K562 (cell line): ENCODE measurements around the gene CKLF. TPM values are rescaled to one million over a fixed set of nuclear protein-coding genes. Genes with fewer than 3 reads are reported as not detected.

Experiments used
- CBFA2T2 ChIP-seq: fragments of 450-650 bp; conservative IDR thresholded peaks from 2 replicates; pipeline ENCODE4 v1.6.1; 2017; ENCODE audit warnings: mild to moderate bottlenecking
- CBX2 ChIP-seq: fragments of 200-600 bp; sonication (generic); IDR thresholded peaks from one replicate; pipeline ENCODE4 v1.6.1; 2012; ENCODE audit warnings: mild to moderate bottlenecking, low read length, inconsistent platforms; ENCODE audit not compliant: insufficient read depth, poor library complexity, severe bottlenecking
- CREBBP ChIP-seq: IDR thresholded peaks from one replicate; pipeline ENCODE4 v1.6.1; 2012; ENCODE audit warnings: low read depth, mild to moderate bottlenecking, control low read depth, inconsistent platforms, low read length
- IFI16 ChIP-seq: fragments of 250-450 bp; sonication (Bioruptor Pico); IDR thresholded peaks from 2 replicates; pipeline ENCODE4 v2.1.2; 2022; ENCODE audit warnings: mild to moderate bottlenecking, inconsistent platforms
- NBN ChIP-seq: fragments of 450-650 bp; IDR thresholded peaks from 2 replicates; pipeline ENCODE4 v1.6.1; 2016; ENCODE audit warnings: low read depth, mild to moderate bottlenecking
- NFIX ChIP-seq: fragments of 250-450 bp; sonication (Bioruptor Pico); IDR thresholded peaks from 2 replicates; pipeline ENCODE4 v1.4.0; 2020; ENCODE audit warnings: low read depth, mild to moderate bottlenecking, moderate library complexity
- NFRKB ChIP-seq: fragments of 450-650 bp; IDR thresholded peaks from 2 replicates; pipeline ENCODE4 v1.6.1; 2016; ENCODE audit warnings: low read depth
- POLR2H ChIP-seq: IDR thresholded peaks from 2 replicates; pipeline ENCODE4 v1.6.1; 2016; ENCODE audit warnings: missing genetic modification characterization, low read depth, mild to moderate bottlenecking, control low read depth, missing compliant biosample characterization, moderate library complexity
- RAD21 ChIP-seq, 2 experiments: fragments of 250-450 bp in 1 of 2; fragments of 450-650 bp in 1 of 2; sonication (Bioruptor Pico) in 1 of 2; formaldehyde crosslinking in 1 of 2; IDR thresholded peaks in 1 of 2; conservative IDR thresholded peaks in 1 of 2; 2 replicates each; pipeline versions ENCODE4 v1.4.0 to v1.8.0; 2020 to 2022; ENCODE audit warnings: mild to moderate bottlenecking in 2 of 2, moderate library complexity in 1 of 2
- RHOXF2B ChIP-seq: fragments of 250-450 bp; sonication (Bioruptor Pico); conservative IDR thresholded peaks from 2 replicates; pipeline ENCODE4 v1.5.1; 2021
- SAP30 ChIP-seq: fragments of 200-600 bp; sonication (generic); IDR thresholded peaks from 2 replicates; pipeline ENCODE4 v1.6.1; 2012; ENCODE audit warnings: borderline replicate concordance, low read depth, mild to moderate bottlenecking, moderate library complexity, low read length, control low read depth, inconsistent platforms; ENCODE audit not compliant: insufficient read depth, poor library complexity, severe bottlenecking
- TAF15 ChIP-seq: fragments of 200-400 bp; formaldehyde crosslinking; IDR thresholded peaks from 2 replicates; pipeline ENCODE4 v1.6.1; 2017; ENCODE audit warnings: mild to moderate bottlenecking, low read depth, low read length, moderate library complexity
- TARDBP ChIP-seq: fragments of 450-650 bp; IDR thresholded peaks from 2 replicates; pipeline ENCODE4 v1.6.1; 2016
- ZFX ChIP-seq: sonication (generic); formaldehyde crosslinking; IDR thresholded peaks from 2 replicates; pipeline ENCODE4 v1.8.0; 2022; ENCODE audit warnings: mild to moderate bottlenecking, missing genetic modification reagents, moderate library complexity
- ZNF217 ChIP-seq: sonication (generic); formaldehyde crosslinking; IDR thresholded peaks from 2 replicates; pipeline ENCODE4 v1.8.0; 2022; ENCODE audit warnings: mild to moderate bottlenecking, missing genetic modification reagents
- ZNF23 ChIP-seq: fragments of 250-450 bp; sonication (Bioruptor Pico); IDR thresholded peaks from 2 replicates; pipeline ENCODE4 v1.4.0; 2020; ENCODE audit warnings: mild to moderate bottlenecking
- ZNF3 ChIP-seq: fragments of 250-450 bp; sonication (Bioruptor Pico); IDR thresholded peaks from 2 replicates; pipeline ENCODE4 v1.5.0; 2021; ENCODE audit warnings: mild to moderate bottlenecking, moderate library complexity
- ZNF584 ChIP-seq: fragments of 200-800 bp; sonication (Bioruptor generic); IDR thresholded peaks from 2 replicates; pipeline ENCODE4 v1.6.1; 2016; ENCODE audit warnings: low read depth, mild to moderate bottlenecking, missing genetic modification characterization, missing compliant biosample characterization
- polyA plus RNA-seq, 8 experiments: library from polyadenylated mRNA; depleted of rRNA in 4 of 8; stranded (reverse) in 5 of 8; unstranded in 3 of 8; fragments of >200 nt; fragmentation: Nextera tagmentation in 2 of 8; fragmentation: Illumina TruSeq in 1 of 8; extraction: Ambion mirVana in 2 of 8; extraction: Trizol in 1 of 8; gene quantifications; 2 replicates each; pipeline versions ENCODE4 v1.2.1 to v1.2.3, GENCODE V29; 2011 to 2014; ENCODE audit warnings: inconsistent platforms in 1 of 8, missing spikeins in 1 of 8
- total RNA-seq, 7 experiments: library from RNA; depleted of rRNA in 6 of 7; stranded (reverse); fragments of >200 nt in 6 of 7; fragmentation: Illumina TruSeq in 2 of 7; extraction: Trizol in 2 of 7; gene quantifications; 2 replicates each; pipeline versions ENCODE4 v1.2.1 to v1.2.3, GENCODE V29; 2011 to 2021; ENCODE audit warnings: low replicate concordance in 1 of 7
- TF ChIP-seq, protein P1 (sequence below): fragments of 250-450 bp; sonication (Bioruptor Pico); IDR thresholded peaks from 2 replicates; pipeline ENCODE4 v1.5.0; 2022; ENCODE audit warnings: mild to moderate bottlenecking
- TF ChIP-seq, protein P2 (sequence below): sonication (generic); formaldehyde crosslinking; IDR thresholded peaks from 2 replicates; pipeline ENCODE4 v1.8.1; 2023; ENCODE audit warnings: mild to moderate bottlenecking, missing genetic modification reagents, moderate library complexity
- TF ChIP-seq, protein P3 (sequence below): fragments of 450-650 bp; formaldehyde crosslinking; IDR thresholded peaks from 2 replicates; pipeline ENCODE4 v1.4.0; 2020; ENCODE audit warnings: mild to moderate bottlenecking, moderate library complexity
- TF ChIP-seq, protein P4 (sequence below): fragments of 250-450 bp; sonication (Bioruptor Pico); IDR thresholded peaks from 2 replicates; pipeline ENCODE4 v1.5.1; 2021; ENCODE audit warnings: mild to moderate bottlenecking

Gene CKLF
- total and polyA plus RNA-seq, 9 of the 15 experiments (the other 6 are each of a cell fraction or from before 2014, with no cell fraction given) = 84.8 to 322 (median 118) TPM

DNA sequence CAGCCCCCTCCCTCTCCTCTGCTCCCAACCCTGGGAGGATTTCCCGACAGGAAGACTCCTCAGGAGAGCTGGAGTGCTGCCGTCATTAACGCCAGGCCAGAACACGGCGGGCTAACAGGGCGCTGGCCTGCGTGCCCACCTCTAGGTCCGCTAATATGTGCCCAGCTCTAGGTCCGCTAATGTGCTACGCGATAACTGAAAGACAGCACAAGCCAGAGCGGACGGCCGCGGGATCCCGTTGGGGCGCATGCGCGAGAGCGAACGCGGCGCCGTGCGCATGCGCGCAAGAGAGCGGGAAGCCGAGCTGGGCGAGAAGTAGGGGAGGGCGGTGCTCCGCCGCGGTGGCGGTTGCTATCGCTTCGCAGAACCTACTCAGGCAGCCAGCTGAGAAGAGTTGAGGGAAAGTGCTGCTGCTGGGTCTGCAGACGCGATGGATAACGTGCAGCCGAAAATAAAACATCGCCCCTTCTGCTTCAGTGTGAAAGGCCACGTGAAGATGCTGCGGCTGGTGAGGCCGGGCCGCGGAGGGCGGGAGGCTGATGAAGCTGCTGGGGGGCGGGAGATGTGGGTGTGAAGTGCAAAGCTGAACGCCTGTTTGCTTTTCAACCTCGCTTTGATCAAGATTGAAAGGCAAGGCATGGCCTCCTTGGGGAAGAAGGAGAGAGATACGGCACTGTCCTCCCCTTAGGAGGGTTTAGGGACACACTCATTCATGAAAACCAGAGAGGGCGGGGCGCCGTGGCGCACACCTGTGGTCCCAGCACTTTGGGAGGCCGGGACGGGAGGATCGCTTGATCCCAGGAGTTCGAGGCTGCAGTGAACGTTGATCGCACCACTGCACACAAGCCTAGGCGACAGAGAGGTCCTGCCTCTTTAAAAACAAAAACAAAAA lies at the start of gene CKLF (continued):
- TF ChIP-seq, protein P1, sequence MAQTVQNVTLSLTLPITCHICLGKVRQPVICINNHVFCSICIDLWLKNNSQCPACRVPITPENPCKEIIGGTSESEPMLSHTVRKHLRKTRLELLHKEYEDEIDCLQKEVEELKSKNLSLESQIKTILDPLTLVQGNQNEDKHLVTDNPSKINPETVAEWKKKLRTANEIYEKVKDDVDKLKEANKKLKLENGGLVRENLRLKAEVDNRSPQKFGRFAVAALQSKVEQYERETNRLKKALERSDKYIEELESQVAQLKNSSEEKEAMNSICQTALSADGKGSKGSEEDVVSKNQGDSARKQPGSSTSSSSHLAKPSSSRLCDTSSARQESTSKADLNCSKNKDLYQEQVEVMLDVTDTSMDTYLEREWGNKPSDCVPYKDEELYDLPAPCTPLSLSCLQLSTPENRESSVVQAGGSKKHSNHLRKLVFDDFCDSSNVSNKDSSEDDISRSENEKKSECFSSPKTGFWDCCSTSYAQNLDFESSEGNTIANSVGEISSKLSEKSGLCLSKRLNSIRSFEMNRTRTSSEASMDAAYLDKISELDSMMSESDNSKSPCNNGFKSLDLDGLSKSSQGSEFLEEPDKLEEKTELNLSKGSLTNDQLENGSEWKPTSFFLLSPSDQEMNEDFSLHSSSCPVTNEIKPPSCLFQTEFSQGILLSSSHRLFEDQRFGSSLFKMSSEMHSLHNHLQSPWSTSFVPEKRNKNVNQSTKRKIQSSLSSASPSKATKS = no peak
- TF ChIP-seq, protein P2, sequence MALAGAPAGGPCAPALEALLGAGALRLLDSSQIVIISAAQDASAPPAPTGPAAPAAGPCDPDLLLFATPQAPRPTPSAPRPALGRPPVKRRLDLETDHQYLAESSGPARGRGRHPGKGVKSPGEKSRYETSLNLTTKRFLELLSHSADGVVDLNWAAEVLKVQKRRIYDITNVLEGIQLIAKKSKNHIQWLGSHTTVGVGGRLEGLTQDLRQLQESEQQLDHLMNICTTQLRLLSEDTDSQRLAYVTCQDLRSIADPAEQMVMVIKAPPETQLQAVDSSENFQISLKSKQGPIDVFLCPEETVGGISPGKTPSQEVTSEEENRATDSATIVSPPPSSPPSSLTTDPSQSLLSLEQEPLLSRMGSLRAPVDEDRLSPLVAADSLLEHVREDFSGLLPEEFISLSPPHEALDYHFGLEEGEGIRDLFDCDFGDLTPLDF = peak; percentile 92; the same call in 1 of the 2 replicates
- no peak for TF ChIP-seq RHOXF2B (CRISPR knock-in tag)
- 0 out of 2 replicates have a peak, but pooled peaks have one; percentile 43 for TF ChIP-seq ZNF3 (CRISPR knock-in tag)
- TF ChIP-seq ZNF23 (CRISPR knock-in tag) = no peak
- TF ChIP-seq NBN = peak; percentile 66
- TF ChIP-seq NFIX = no peak
- no peak for TF ChIP-seq CBFA2T2
- TF ChIP-seq, protein P3, sequence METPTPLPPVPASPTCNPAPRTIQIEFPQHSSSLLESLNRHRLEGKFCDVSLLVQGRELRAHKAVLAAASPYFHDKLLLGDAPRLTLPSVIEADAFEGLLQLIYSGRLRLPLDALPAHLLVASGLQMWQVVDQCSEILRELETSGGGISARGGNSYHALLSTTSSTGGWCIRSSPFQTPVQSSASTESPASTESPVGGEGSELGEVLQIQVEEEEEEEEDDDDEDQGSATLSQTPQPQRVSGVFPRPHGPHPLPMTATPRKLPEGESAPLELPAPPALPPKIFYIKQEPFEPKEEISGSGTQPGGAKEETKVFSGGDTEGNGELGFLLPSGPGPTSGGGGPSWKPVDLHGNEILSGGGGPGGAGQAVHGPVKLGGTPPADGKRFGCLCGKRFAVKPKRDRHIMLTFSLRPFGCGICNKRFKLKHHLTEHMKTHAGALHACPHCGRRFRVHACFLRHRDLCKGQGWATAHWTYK (CRISPR knock-in tag) = no peak; the same call in 1 of the 2 replicates
- peak; percentile 71 for TF ChIP-seq POLR2H (tag)
- TF ChIP-seq CBX2 = no peak
- TF ChIP-seq, protein P4, sequence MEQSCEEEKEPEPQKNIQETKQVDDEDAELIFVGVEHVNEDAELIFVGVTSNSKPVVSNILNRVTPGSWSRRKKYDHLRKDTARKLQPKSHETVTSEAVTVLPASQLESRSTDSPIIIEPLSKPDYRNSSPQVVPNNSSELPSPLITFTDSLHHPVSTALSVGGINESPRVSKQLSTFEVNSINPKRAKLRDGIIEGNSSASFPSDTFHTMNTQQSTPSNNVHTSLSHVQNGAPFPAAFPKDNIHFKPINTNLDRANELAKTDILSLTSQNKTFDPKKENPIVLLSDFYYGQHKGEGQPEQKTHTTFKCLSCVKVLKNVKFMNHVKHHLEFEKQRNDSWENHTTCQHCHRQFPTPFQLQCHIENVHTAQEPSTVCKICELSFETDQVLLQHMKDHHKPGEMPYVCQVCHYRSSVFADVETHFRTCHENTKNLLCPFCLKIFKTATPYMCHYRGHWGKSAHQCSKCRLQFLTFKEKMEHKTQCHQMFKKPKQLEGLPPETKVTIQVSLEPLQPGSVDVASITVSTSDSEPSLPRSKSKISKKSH = no peak
- peak; percentile 90 for TF ChIP-seq ZFX (CRISPR knock-in tag)
- TF ChIP-seq RAD21 (CRISPR knock-in tag; conservative IDR thresholded peaks at IDR 0.05 in 1 of 2, IDR thresholded peaks at IDR 0.05 in 1 of 2) = no peak
- no peak for TF ChIP-seq TARDBP
- TF ChIP-seq ZNF217 (CRISPR knock-in tag) = no peak
- peak; percentile 14 for TF ChIP-seq SAP30
- TF ChIP-seq NFRKB = peak; percentile 31
- TF ChIP-seq TAF15 = no peak
- TF ChIP-seq ZNF584 = no peak
- no peak for TF ChIP-seq CREBBP
- TF ChIP-seq IFI16 (CRISPR knock-in tag) = no peak
